DMS114 treated with DMSO at 0.1 percent for 48 hours (cell line): ENCODE measurements around the gene VIT.

ENCODE experiments used
- DNase-seq: peaks from one replicate; lab custom pipeline; 2025; ENCODE audit not compliant: unreplicated experiment; lab: John Stamatoyannopoulos, UW

VIT gene

GRCh38 chr2:36708041-36708741 lies 11.7 kb downstream of the VIT start:
- DNase-seq = no peak

GRCh38 chr2:36710858-36711515 lies 14.5 kb downstream of the VIT start:
- DNase-seq = no peak

- no peak for DNase-seq
Measured at GRCh38 chr2:36711741-36712314, 15.3 kb downstream of the VIT start.

GRCh38 chr2:36713310-36713709 lies 16.8 kb downstream of the VIT start:
- DNase-seq = no peak

- DNase-seq = no peak
Measured at GRCh38 chr2:36716111-36716510, 19.6 kb downstream of the VIT start.

- no peak for DNase-seq
Measured at GRCh38 chr2:36717603-36718266, 21.2 kb downstream of the VIT start.

GRCh38 chr2:36727550-36727949 lies 31.0 kb downstream of the VIT start:
- DNase-seq = no peak

GRCh38 chr2:36729067-36729466 lies 32.6 kb downstream of the VIT start:
- no peak for DNase-seq

GRCh38 chr2:36731941-36732672 lies 35.6 kb downstream of the VIT start:
- DNase-seq = no peak

GRCh38 chr2:36732673-36733036 lies 36.1 kb downstream of the VIT start:
- no peak for DNase-seq

- no peak for DNase-seq
Measured at GRCh38 chr2:36733215-36733614, 36.7 kb downstream of the VIT start.

- no peak for DNase-seq
Measured at GRCh38 chr2:36734304-36734703, 37.8 kb downstream of the VIT start.

GRCh38 chr2:36737131-36737750 lies 40.7 kb downstream of the VIT start:
- no peak for DNase-seq

- DNase-seq = no peak
Measured at GRCh38 chr2:36740061-36740460, 43.6 kb downstream of the VIT start.

GRCh38 chr2:36741188-36741837 lies 44.8 kb downstream of the VIT start:
- DNase-seq = no peak

- no peak for DNase-seq
Measured at GRCh38 chr2:36743954-36744353, 47.4 kb downstream of the VIT start.

- no peak for DNase-seq
Measured at GRCh38 chr2:36748166-36748565, 51.7 kb downstream of the VIT start.

- DNase-seq = no peak
Measured at GRCh38 chr2:36750101-36750500, 53.6 kb downstream of the VIT start.

- no peak for DNase-seq
Measured at GRCh38 chr2:36753706-36754221, 57.3 kb downstream of the VIT start.

- DNase-seq = no peak
Measured at GRCh38 chr2:36754578-36754977, 58.1 kb downstream of the VIT start.
